CD8-positive, alpha-beta memory T cell (primary cell): Measurements from ENCODE around the gene POU6F2. TPM values are rescaled to one million over a fixed set of nuclear protein-coding genes. Genes with fewer than 3 reads are reported as not detected.

ENCODE experiments used
- CTCF ChIA-PET: fragments of 350-600 bp; sonication (Branson Sonifier 250); formaldehyde crosslinking; loops from one replicate; lab custom pipeline; 2021; ENCODE audit warnings: antibody characterized with exemption; lab: Charles Lee
- POLR2A ChIA-PET: fragments of 350-600 bp; sonication (Branson Sonifier 250); formaldehyde crosslinking; loops from one replicate; lab custom pipeline; 2021; ENCODE audit warnings: antibody characterized with exemption; lab: Charles Lee
- DNase-seq, 5 donors: peaks; one replicate each; pipeline versions ENCODE4 v3.0.0 to v3.0.0-alpha.2; 2020 to 2022; ENCODE audit warnings: mixed read lengths in 1 of 5
- H3K27ac ChIP-seq: one replicate; pipeline ENCODE4 v1.7.0; 2013; ENCODE audit warnings: low read depth, mild to moderate bottlenecking, low read length, moderate library complexity
- H3K27me3 ChIP-seq: 2 replicates; pipeline ENCODE4 v1.7.0; 2013; ENCODE audit warnings: low read length, mild to moderate bottlenecking; ENCODE audit not compliant: insufficient read depth, poor library complexity, severe bottlenecking
- H3K36me3 ChIP-seq: 2 replicates; pipeline ENCODE4 v1.7.0; 2013; ENCODE audit warnings: mild to moderate bottlenecking, low read length, moderate library complexity; ENCODE audit not compliant: insufficient read depth
- H3K4me1 ChIP-seq: 2 replicates; pipeline ENCODE4 v1.7.0; 2013; ENCODE audit warnings: mild to moderate bottlenecking, low read length, moderate library complexity; ENCODE audit not compliant: insufficient read depth
- H3K4me3 ChIP-seq: 2 replicates; pipeline ENCODE4 v1.7.0; 2013; ENCODE audit warnings: mild to moderate bottlenecking, low read length
- H3K9me3 ChIP-seq: 2 replicates; pipeline ENCODE4 v1.7.0; 2013; ENCODE audit warnings: mild to moderate bottlenecking, low read length
- H3K27ac Mint-ChIP-seq, 8 donors: one replicate each; pipeline ENCODE4 v1.8.0; 2020 to 2021; ENCODE audit warnings: mixed read lengths in 8 of 8, mild to moderate bottlenecking in 6 of 8, inconsistent platforms in 3 of 8, moderate library complexity in 3 of 8
- H3K27me3 Mint-ChIP-seq, 2 donors: one replicate each; pipeline ENCODE4 v1.8.0; 2020 to 2021; ENCODE audit warnings: mixed read lengths in 2 of 2, mild to moderate bottlenecking in 1 of 2, moderate library complexity in 1 of 2
- H3K36me3 Mint-ChIP-seq, 3 donors: one replicate each; pipeline ENCODE4 v1.8.0; 2020 to 2021; ENCODE audit warnings: mixed read lengths in 3 of 3, inconsistent platforms in 1 of 3, mild to moderate bottlenecking in 1 of 3
- H3K4me1 Mint-ChIP-seq, 3 donors: one replicate each; pipeline ENCODE4 v1.8.0; 2020 to 2021; ENCODE audit warnings: mixed read lengths in 3 of 3, inconsistent platforms in 1 of 3, mild to moderate bottlenecking in 1 of 3
- H3K4me3 Mint-ChIP-seq, 7 donors: one replicate each; pipeline ENCODE4 v1.8.0; 2020 to 2021; ENCODE audit warnings: mixed read lengths in 7 of 7, mild to moderate bottlenecking in 6 of 7, moderate library complexity in 4 of 7, inconsistent platforms in 2 of 7
- H3K9me3 Mint-ChIP-seq, 5 donors: one replicate each; pipeline ENCODE4 v1.8.0; 2020 to 2022; ENCODE audit warnings: mixed read lengths in 5 of 5, mild to moderate bottlenecking in 3 of 5, moderate library complexity in 2 of 5, inconsistent platforms in 1 of 5
- polyA plus RNA-seq: library from polyadenylated mRNA; unstranded; fragments of 300-500 nt; fragmentation: Illumina TruSeq; gene quantifications from one replicate; pipeline ENCODE4 v1.2.3, GENCODE V29; 2021
- total RNA-seq, 2 experiments: library from RNA; stranded (reverse); gene quantifications; one replicate each; pipeline ENCODE4 v1.2.3, GENCODE V29; 2021

POU6F2 gene
- total and polyA plus RNA-seq, 3 experiments from 2014 or later: not detected

- H3K9me3 ChIP-seq: no peaks in the 10 kb centered on the region
- DNase-seq: no peak
- CTCF ChIA-PET: no interaction called here
- Mint-ChIP-seq H3K4me3 (no peak overlapping the region), H3K9me3 (peaks cover 0 to 3% (median 0%) of the 10 kb centered on the region in 5 donors), H3K36me3 (no peaks in the 10 kb centered on the region), H3K27me3 (peaks cover 1 to 6% of the 10 kb centered on the region in 2 donors), H3K4me1 (no peaks in the 10 kb centered on the region), H3K27ac (no peak overlapping the region)
- no peak overlapping the region for H3K27ac ChIP-seq
- H3K4me3 ChIP-seq: no peak overlapping the region
- POLR2A ChIA-PET: no interaction called here
- H3K36me3 ChIP-seq: no peaks in the 10 kb centered on the region
- H3K27me3 ChIP-seq: no peaks in the 10 kb centered on the region
- no peaks in the 10 kb centered on the region for H3K4me1 ChIP-seq
These were observed 356.0 kb downstream of the POU6F2 start for GRCh38 chr7:39333701-39334100.

GRCh38 chr7:39336442-39336841 is 358.7 kb downstream of the POU6F2 start:
- CTCF ChIA-PET: no interaction called here
- H3K27me3 Mint-ChIP-seq: peaks cover 0 to 13% of the 10 kb centered on the region in 2 donors
- H3K4me3 Mint-ChIP-seq: no peak overlapping the region
- H3K4me1 Mint-ChIP-seq: no peaks in the 10 kb centered on the region
- H3K9me3 Mint-ChIP-seq: peaks cover 0 to 5% (median 0%) of the 10 kb centered on the region in 5 donors
- POLR2A ChIA-PET: no interaction called here
- no peaks in the 10 kb centered on the region for H3K36me3 Mint-ChIP-seq
- H3K27ac Mint-ChIP-seq: no peak overlapping the region
- H3K9me3 ChIP-seq: no peaks in the 10 kb centered on the region
- no peaks in the 10 kb centered on the region for H3K36me3 ChIP-seq
- no peaks in the 10 kb centered on the region for H3K4me1 ChIP-seq
- no peak overlapping the region for H3K27ac ChIP-seq
- no peak for DNase-seq
- no peaks in the 10 kb centered on the region for H3K27me3 ChIP-seq
- no peak overlapping the region for H3K4me3 ChIP-seq

- Mint-ChIP-seq H3K36me3 (no peaks in the 10 kb centered on the region), H3K27me3 (peaks cover 0 to 13% of the 10 kb centered on the region in 2 donors), H3K27ac (no peak overlapping the region), H3K9me3 (peaks cover 0 to 5% (median 0%) of the 10 kb centered on the region in 5 donors), H3K4me3 (no peak overlapping the region), H3K4me1 (no peaks in the 10 kb centered on the region)
- no peaks in the 10 kb centered on the region for H3K36me3 ChIP-seq
- no peak overlapping the region for H3K27ac ChIP-seq
- POLR2A ChIA-PET: no interaction called here
- CTCF ChIA-PET: no interaction called here
- H3K27me3 ChIP-seq: no peaks in the 10 kb centered on the region
- no peaks in the 10 kb centered on the region for H3K4me1 ChIP-seq
- no peak for DNase-seq
- H3K4me3 ChIP-seq: no peak overlapping the region
- no peaks in the 10 kb centered on the region for H3K9me3 ChIP-seq
These were observed 361.0 kb downstream of the POU6F2 start for GRCh38 chr7:39338716-39339115.

GRCh38 chr7:39339591-39339990 is 361.9 kb downstream of the POU6F2 start:
- Mint-ChIP-seq H3K27ac (peak overlapping the region in 1 of 8 donors; percentile 6), H3K27me3 (peaks cover 0 to 13% of the 10 kb centered on the region in 2 donors), H3K36me3 (no peaks in the 10 kb centered on the region), H3K9me3 (peaks cover 0 to 5% (median 0%) of the 10 kb centered on the region in 5 donors), H3K4me3 (no peak overlapping the region), H3K4me1 (no peaks in the 10 kb centered on the region)
- Histone ChIP-seq H3K36me3 (no peaks in the 10 kb centered on the region), H3K9me3 (no peaks in the 10 kb centered on the region), H3K27me3 (no peaks in the 10 kb centered on the region), H3K4me1 (no peaks in the 10 kb centered on the region), H3K4me3 (no peak overlapping the region), H3K27ac (no peak overlapping the region)
- no peak for DNase-seq
- CTCF ChIA-PET: no interaction called here
- POLR2A ChIA-PET: no interaction called here

- Mint-ChIP-seq H3K27ac (no peak overlapping the region), H3K4me1 (no peaks in the 10 kb centered on the region), H3K9me3 (peaks cover 0 to 2% (median 0%) of the 10 kb centered on the region in 5 donors), H3K27me3 (peaks cover 0 to 7% of the 10 kb centered on the region in 2 donors), H3K36me3 (no peaks in the 10 kb centered on the region), H3K4me3 (no peak overlapping the region)
- no peaks in the 10 kb centered on the region for H3K4me1 ChIP-seq
- no peaks in the 10 kb centered on the region for H3K27me3 ChIP-seq
- no peaks in the 10 kb centered on the region for H3K9me3 ChIP-seq
- ChIA-PET POLR2A (no interaction called here), CTCF (no interaction called here)
- H3K27ac ChIP-seq: no peak overlapping the region
- H3K36me3 ChIP-seq: no peaks in the 10 kb centered on the region
- H3K4me3 ChIP-seq: no peak overlapping the region
- DNase-seq: no peak
These were observed 363.4 kb downstream of the POU6F2 start for GRCh38 chr7:39341083-39341482.

- H3K27ac Mint-ChIP-seq: no peak overlapping the region
- H3K36me3 Mint-ChIP-seq: no peaks in the 10 kb centered on the region
- Histone ChIP-seq H3K36me3 (no peaks in the 10 kb centered on the region), H3K4me1 (no peaks in the 10 kb centered on the region), H3K27ac (no peak overlapping the region), H3K4me3 (no peak overlapping the region), H3K9me3 (no peaks in the 10 kb centered on the region), H3K27me3 (no peaks in the 10 kb centered on the region)
- peaks cover 0 to 2% (median 0%) of the 10 kb centered on the region in 5 donors for H3K9me3 Mint-ChIP-seq
- no peak overlapping the region for H3K4me3 Mint-ChIP-seq
- CTCF ChIA-PET: no interaction called here
- DNase-seq: no peak
- H3K27me3 Mint-ChIP-seq: peaks cover 0 to 12% of the 10 kb centered on the region in 2 donors
- H3K4me1 Mint-ChIP-seq: no peaks in the 10 kb centered on the region
- POLR2A ChIA-PET: no interaction called here
These were observed 365.1 kb downstream of the POU6F2 start for GRCh38 chr7:39342763-39343162.

- Mint-ChIP-seq H3K27me3 (peaks cover 2 to 12% of the 10 kb centered on the region in 2 donors), H3K9me3 (no peaks in the 10 kb centered on the region), H3K4me3 (no peak overlapping the region), H3K27ac (no peak overlapping the region), H3K4me1 (no peaks in the 10 kb centered on the region), H3K36me3 (no peaks in the 10 kb centered on the region)
- Histone ChIP-seq H3K27me3 (no peaks in the 10 kb centered on the region), H3K9me3 (no peaks in the 10 kb centered on the region), H3K27ac (no peak overlapping the region), H3K4me1 (no peaks in the 10 kb centered on the region), H3K4me3 (no peak overlapping the region), H3K36me3 (no peaks in the 10 kb centered on the region)
- CTCF ChIA-PET: no interaction called here
- POLR2A ChIA-PET: no interaction called here
- DNase-seq: no peak
These were observed 371.9 kb downstream of the POU6F2 start for GRCh38 chr7:39349452-39350123.

GRCh38 chr7:39353615-39354376 is 376.1 kb downstream of the POU6F2 start:
- Histone ChIP-seq H3K4me3 (no peak overlapping the region), H3K36me3 (no peaks in the 10 kb centered on the region), H3K4me1 (no peaks in the 10 kb centered on the region), H3K27ac (no peak overlapping the region), H3K9me3 (no peaks in the 10 kb centered on the region), H3K27me3 (no peaks in the 10 kb centered on the region)
- Mint-ChIP-seq H3K27ac (no peak overlapping the region), H3K4me3 (no peak overlapping the region), H3K36me3 (no peaks in the 10 kb centered on the region), H3K9me3 (no peaks in the 10 kb centered on the region), H3K27me3 (peaks cover 6 to 10% of the 10 kb centered on the region in 2 donors), H3K4me1 (peaks cover 9 to 15% (median 13%) of the 10 kb centered on the region in 3 donors)
- POLR2A ChIA-PET: no interaction called here
- CTCF ChIA-PET: no interaction called here
- DNase-seq: no peak
